OCI-LY7 (cell line): ENCODE measurements around the gene TREML2. TPM values are rescaled to one million over a fixed set of nuclear protein-coding genes. Genes with fewer than 3 reads are reported as not detected.

ENCODE experiments used
- BruUV-seq: library from RNA; stranded (reverse); fragments of 400-500 nt; replicated peaks from 2 replicates; lab custom pipeline; 2021; lab: Mats Ljungman, UMichigan
- CTCF ChIA-PET: fragments of 300-600 bp; sonication (Branson Sonifier 250); formaldehyde crosslinking; loops from one replicate; lab custom pipeline; 2022; ENCODE audit warnings: antibody characterized with exemption; ENCODE audit not compliant: unreplicated experiment; lab: Charles Lee
- POLR2A ChIA-PET: fragments of 300-600 bp; sonication (Branson Sonifier 250); formaldehyde crosslinking; loops from one replicate; lab custom pipeline; 2022; ENCODE audit warnings: antibody characterized with exemption; lab: Charles Lee
- DNase-seq: peaks from one replicate; pipeline ENCODE4 v3.0.0-alpha.2; 2015; ENCODE audit warnings: low spot score
- H2AFZ ChIP-seq: fragments of 200-600 bp; sonication (generic), shearing (Covaris generic); 2 replicates; pipeline ENCODE4 v1.6.1; 2014; ENCODE audit warnings: mild to moderate bottlenecking, antibody characterized with exemption, low read length, moderate library complexity
- H3K27ac ChIP-seq: fragments of 200-600 bp; sonication (generic); 2 replicates; pipeline ENCODE4 v1.5.1; 2014; ENCODE audit warnings: mixed run types, low read depth, mild to moderate bottlenecking, moderate library complexity, low read length, inconsistent platforms; ENCODE audit not compliant: poor library complexity, severe bottlenecking
- H3K36me3 ChIP-seq: fragments of 200-600 bp; sonication (generic); 2 replicates; pipeline ENCODE4 v1.6.1; 2014; ENCODE audit warnings: mild to moderate bottlenecking, antibody characterized with exemption, low read length, moderate library complexity, mixed read lengths; ENCODE audit not compliant: insufficient read depth
- H3K4me1 ChIP-seq: fragments of 200-600 bp; sonication (generic); 2 replicates; pipeline ENCODE4 v1.5.1; 2014; ENCODE audit warnings: mild to moderate bottlenecking, low read length; ENCODE audit not compliant: insufficient read depth, poor library complexity, severe bottlenecking
- H3K4me2 ChIP-seq: fragments of 200-600 bp; sonication (generic); 2 replicates; pipeline ENCODE4 v1.6.1; 2014; ENCODE audit warnings: mild to moderate bottlenecking, low read length
- H3K4me3 ChIP-seq: fragments of 200-600 bp; sonication (generic); 2 replicates; pipeline ENCODE4 v1.5.1; 2014; ENCODE audit warnings: mild to moderate bottlenecking, low read depth, low read length; ENCODE audit not compliant: poor library complexity, severe bottlenecking
- H3K79me2 ChIP-seq: fragments of 200-600 bp; sonication (generic); 2 replicates; pipeline ENCODE4 v1.6.1; 2016; ENCODE audit warnings: low read depth, mild to moderate bottlenecking, low read length, moderate library complexity, mixed read lengths; ENCODE audit not compliant: insufficient read depth
- H3K9me2 ChIP-seq: fragments of 200-600 bp; sonication (generic); 2 replicates; pipeline ENCODE4 v1.6.1; 2016; ENCODE audit warnings: mild to moderate bottlenecking, low read length, mixed read lengths; ENCODE audit not compliant: insufficient read depth
- H3K9me3 ChIP-seq: fragments of 200-600 bp; sonication (generic); 2 replicates; pipeline ENCODE4 v1.6.1; 2014; ENCODE audit warnings: mild to moderate bottlenecking, mixed run types, low read length, mixed read lengths
- H4K20me1 ChIP-seq: fragments of 200-600 bp; sonication (generic); 2 replicates; pipeline ENCODE4 v1.6.1; 2014; ENCODE audit warnings: mild to moderate bottlenecking, antibody characterized with exemption, low read length, moderate library complexity, mixed read lengths; ENCODE audit not compliant: insufficient read depth
- EZH2phosphoT487 ChIP-seq: fragments of 200-600 bp; sonication (generic); IDR thresholded peaks from 2 replicates; pipeline ENCODE4 v1.6.1; 2018; ENCODE audit warnings: low read depth, borderline replicate concordance, mild to moderate bottlenecking, mixed run types, antibody characterized with exemption, low read length, moderate library complexity, mixed read lengths
- intact Hi-C: fragments of 100-400 bp; cut with micrococcal nuclease; formaldehyde crosslinking; loops from one replicate; pipeline ENCODE4 v1.10.0; 2022; ENCODE audit not compliant: unreplicated experiment
- total RNA-seq, 2 experiments: library from RNA; depleted of rRNA in 1 of 2; stranded (reverse); fragments of >200 nt in 1 of 2; shearing (Covaris generic) in 1 of 2; gene quantifications; 2 replicates each; pipeline ENCODE4 v1.2.3, GENCODE V29; 2014 to 2022
- TF ChIP-seq, protein P1 (sequence below): fragments of 200-600 bp; sonication (generic); conservative IDR thresholded peaks from 2 replicates; pipeline ENCODE4 v1.5.1; 2014; ENCODE audit warnings: mild to moderate bottlenecking, antibody characterized with exemption, low read length, moderate library complexity, mixed read lengths

Gene TREML2
- total RNA-seq, 2 experiments from 2014 or later, result 5.5 to 17.4 TPM

DNA sequence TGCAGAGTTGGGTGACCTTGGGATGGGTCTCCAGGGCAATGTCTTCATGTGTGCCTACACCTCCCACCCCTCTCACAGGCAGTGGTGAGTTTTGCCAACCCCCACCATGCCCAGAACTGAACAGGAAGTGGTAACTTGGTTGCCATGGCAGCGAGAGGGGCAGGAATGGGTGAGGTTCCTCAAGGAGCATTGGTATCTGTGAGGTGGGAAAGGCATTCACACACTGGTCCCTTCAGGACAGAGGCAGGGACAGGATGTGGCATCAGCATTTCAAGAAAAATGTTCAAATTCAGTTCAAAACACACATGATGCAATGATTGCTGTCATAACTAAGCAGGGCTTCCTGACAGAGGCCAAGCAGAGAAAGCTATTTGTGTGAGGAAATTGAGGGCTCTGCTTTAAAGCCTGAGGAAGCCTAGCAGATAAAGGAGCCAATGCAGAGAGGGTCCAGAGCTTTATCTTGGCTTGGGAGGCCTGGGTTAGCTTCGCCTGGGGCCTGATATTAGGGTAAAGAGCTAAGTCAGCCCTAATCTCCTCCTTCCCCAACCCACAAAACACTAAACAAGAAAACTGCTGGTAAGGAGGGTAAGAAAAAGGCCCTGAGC, 551 bp downstream of the TREML2 start:
- no peak for TF ChIP-seq EZH2phosphoT487
- TF ChIP-seq, protein P1, sequence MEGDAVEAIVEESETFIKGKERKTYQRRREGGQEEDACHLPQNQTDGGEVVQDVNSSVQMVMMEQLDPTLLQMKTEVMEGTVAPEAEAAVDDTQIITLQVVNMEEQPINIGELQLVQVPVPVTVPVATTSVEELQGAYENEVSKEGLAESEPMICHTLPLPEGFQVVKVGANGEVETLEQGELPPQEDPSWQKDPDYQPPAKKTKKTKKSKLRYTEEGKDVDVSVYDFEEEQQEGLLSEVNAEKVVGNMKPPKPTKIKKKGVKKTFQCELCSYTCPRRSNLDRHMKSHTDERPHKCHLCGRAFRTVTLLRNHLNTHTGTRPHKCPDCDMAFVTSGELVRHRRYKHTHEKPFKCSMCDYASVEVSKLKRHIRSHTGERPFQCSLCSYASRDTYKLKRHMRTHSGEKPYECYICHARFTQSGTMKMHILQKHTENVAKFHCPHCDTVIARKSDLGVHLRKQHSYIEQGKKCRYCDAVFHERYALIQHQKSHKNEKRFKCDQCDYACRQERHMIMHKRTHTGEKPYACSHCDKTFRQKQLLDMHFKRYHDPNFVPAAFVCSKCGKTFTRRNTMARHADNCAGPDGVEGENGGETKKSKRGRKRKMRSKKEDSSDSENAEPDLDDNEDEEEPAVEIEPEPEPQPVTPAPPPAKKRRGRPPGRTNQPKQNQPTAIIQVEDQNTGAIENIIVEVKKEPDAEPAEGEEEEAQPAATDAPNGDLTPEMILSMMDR, result no peak
- TSS peak; percentile 79 for BruUV-seq
- peak overlapping the region; percentile 49; the same call in 1 of the 2 replicates for H2AFZ ChIP-seq
- H3K79me2 ChIP-seq, result peaks cover 7% of the 10 kb centered on the region; the same call in 1 of the 2 replicates
- peak overlapping the region; percentile 95 for H3K27ac ChIP-seq
- no peaks in the 10 kb centered on the region for H3K9me3 ChIP-seq
- peaks cover 49% of the 10 kb centered on the region for H3K4me1 ChIP-seq
- peak overlapping the region; percentile 83 for H3K4me2 ChIP-seq
- POLR2A ChIA-PET, result interaction anchor here (0.6 to 1.8 kb wide), 14 partner anchors 9 to 967 kb away, joined by 3 to 9 read pairs (median 3); partner anchors contain the start of genes NFYA and OARD1
- intact Hi-C loops, result loop anchor here (2.0 to 5.0 kb wide), 2 partner anchors 117 to 128 kb away; partner anchors contain the start of genes NFYA and OARD1
- H3K9me2 ChIP-seq, result no peaks in the 10 kb centered on the region
- peak overlapping the region; percentile 65 for H3K4me3 ChIP-seq
- H4K20me1 ChIP-seq, result no peaks in the 10 kb centered on the region
- CTCF ChIA-PET, result interaction anchor here (1.1 to 1.7 kb wide), 3 partner anchors 11 to 20 kb away, joined by 3 to 4 read pairs (median 4); no protein-coding TSS in a partner anchor
- DNase-seq, result peak; percentile 73
- peaks cover 18% of the 10 kb centered on the region for H3K36me3 ChIP-seq

DNA sequence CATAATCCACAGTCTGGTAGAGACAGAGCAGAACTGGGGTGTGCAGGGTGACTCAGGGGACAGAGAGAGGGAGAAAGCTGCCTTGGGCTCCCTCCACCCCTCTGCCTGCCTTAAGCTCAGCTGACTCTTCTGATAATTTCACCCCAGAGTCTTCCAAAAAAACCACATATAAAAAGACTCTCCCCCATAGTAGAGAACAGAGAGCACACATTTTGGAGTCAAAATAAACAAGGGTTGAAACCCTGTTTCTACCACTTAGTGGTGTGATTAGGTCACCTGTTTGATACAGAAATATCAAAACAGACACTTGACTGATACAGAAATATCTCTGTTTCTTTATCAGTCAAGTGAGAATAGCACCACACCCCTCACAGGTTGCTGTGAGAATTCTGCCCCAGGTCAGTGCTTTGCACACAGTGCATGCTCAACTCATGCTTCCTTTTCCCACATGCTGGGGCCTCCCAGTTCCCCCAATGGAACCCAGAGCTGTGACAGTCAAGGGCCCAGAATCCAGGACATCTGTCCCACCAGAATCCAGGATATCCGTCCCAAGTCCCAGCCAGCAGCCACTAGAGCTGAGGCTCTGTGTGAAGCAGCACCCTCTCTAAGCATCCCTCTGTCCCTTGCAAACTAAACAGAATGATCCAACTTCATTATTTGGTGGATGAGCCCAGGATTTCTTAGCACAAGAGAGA, 1.2 kb downstream of the TREML2 start:
- H3K9me2 ChIP-seq, result no peaks in the 10 kb centered on the region
- H3K4me1 ChIP-seq, result peaks cover 49% of the 10 kb centered on the region
- H3K4me2 ChIP-seq, result peak overlapping the region; percentile 83
- peak overlapping the region; percentile 95 for H3K27ac ChIP-seq
- TF ChIP-seq, protein P1, result no peak
- no peak for TF ChIP-seq EZH2phosphoT487
- CTCF ChIA-PET, result interaction anchor here (1.1 to 1.7 kb wide), 3 partner anchors 10 to 19 kb away, joined by 3 to 4 read pairs (median 4); no protein-coding TSS in a partner anchor
- peaks cover 20% of the 10 kb centered on the region for H3K36me3 ChIP-seq
- H3K4me3 ChIP-seq, result peak overlapping the region; percentile 65
- H2AFZ ChIP-seq, result peak overlapping the region; percentile 49; the same call in 1 of the 2 replicates
- H4K20me1 ChIP-seq, result no peaks in the 10 kb centered on the region
- no peaks in the 10 kb centered on the region for H3K9me3 ChIP-seq
- H3K79me2 ChIP-seq, result peaks cover 7% of the 10 kb centered on the region; the same call in 1 of the 2 replicates
- intact Hi-C loops, result loop anchor here (2.0 to 5.0 kb wide), 2 partner anchors 118 to 127 kb away; partner anchors contain the start of genes NFYA and OARD1
- POLR2A ChIA-PET, result interaction anchor here (0.6 to 1.8 kb wide), 11 partner anchors 11 to 1795 kb away, joined by 3 to 9 read pairs (median 3); partner anchors contain the start of genes NFYA and OARD1
- peak; percentile 45 for DNase-seq
- BruUV-seq, result no TSS peak
